Activated CD4-positive, CD25-positive, alpha-beta regulatory T cell treated with anti-CD3 and anti-CD28 coated beads, Interleukin-2, amount 50 U/mL, for 24 hours (primary cell): ENCODE data around the gene TMA7B.
A peak's percentile ranks its signal among the peaks of the same experiment; 100 is the strongest.

ENCODE experiments used
- ATAC-seq, 2 donors: fragments of 150-1000 bp; cut with Tn5 transposase; one replicate each; pipeline ENCODE4 v1.10.0; 2021; ENCODE audit warnings: mild to moderate bottlenecking in 1 of 2, moderate library complexity in 1 of 2

Gene TMA7B

DNA sequence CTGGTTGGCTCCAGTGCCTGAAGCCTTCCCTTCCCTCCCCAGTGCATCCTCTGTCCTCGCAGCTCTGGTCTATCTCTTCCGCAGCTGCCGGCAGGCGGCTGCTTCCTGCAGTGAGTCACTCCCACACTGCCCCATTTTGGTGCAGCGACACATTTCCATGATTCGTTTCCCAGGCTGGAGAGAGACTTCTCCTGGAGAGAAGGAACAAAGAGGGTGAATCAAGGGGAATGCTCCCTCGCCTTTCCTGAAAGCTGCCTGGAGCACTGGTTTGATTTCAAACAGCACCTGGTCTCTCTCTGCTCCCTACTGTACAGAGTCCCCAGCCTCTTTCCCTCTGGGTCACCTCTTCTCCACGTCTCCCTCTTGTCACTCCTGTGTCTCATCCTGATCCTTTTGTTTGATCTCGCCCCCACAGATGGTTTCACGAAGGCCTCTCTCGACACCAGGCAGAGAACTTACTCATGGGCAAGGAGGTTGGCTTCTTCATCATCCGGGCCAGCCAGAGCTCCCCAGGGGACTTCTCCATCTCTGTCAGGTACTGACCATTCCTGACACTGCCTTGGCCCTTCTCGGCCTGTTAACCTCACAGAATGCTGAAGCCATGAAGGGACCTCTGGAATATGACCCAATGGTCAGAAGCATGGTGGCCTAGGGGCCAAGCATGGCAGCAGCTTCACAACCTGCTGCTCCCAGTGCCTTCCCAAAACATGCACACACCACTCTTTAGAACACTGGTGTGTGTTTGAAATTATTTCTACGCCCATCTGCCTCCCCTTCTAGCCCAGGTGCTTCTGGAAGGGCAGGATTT lies at the start of gene TMA7B:
TMA7B (plus strand) TSS at position 758 of the 808 bp plus-strand sequence. CDS start 3,978 bp downstream, outside the sequence.
- no peak for ATAC-seq

DNA sequence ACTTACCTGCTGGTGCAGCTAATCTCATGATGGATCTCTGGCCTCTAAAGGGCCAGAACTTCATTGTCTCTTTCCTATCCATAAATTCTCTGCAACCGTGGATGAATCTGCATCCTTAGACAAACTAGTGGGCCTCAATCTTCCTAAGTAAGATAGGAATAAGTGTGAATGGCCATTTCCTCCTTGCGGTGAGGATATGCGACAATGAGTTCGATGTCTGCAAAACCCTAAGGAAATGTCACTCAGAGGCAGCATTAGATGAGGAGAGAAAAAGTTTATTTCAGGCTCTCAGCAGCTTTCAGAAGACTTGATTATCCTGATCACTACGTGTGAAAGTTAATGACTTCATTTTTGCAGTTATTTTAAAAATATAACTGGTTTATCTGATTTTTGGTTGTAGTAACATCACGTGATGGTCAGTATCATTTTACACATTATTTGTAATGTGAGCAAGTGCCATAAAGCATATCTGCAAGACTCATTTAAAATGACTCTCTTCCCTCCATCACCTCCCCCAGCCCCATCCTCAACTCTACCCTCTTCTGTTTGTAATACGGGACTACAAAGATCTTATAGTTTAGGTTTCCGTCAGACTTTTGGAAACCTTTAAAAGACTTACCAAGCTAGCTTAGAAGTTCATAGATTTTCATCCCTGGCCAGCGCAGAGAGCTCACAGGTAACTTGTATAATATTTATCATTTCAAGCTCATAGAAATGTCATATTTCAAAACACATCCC lies 49.2 kb upstream of the TMA7B start:
- ATAC-seq = no peak

DNA sequence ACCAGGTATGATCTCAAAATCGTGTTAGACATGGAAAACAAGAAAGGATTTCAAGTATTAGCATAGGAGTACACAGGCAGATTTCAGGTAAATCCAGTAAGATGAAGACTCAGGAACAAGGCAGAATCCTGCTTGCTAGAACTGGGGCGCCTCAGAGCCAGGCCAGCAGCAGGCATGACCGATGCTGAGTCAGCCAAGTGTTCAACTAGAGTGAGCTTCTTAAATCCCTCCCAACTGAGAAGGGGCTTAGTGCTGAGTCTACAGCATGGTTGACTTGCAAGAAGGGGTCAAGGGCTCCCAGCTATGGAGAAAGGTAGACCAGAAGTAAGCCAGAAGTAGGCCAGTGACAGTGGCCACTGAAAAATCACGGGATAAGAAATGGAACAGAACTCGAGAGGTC lies 46.9 kb upstream of the TMA7B start:
- no peak for ATAC-seq

DNA sequence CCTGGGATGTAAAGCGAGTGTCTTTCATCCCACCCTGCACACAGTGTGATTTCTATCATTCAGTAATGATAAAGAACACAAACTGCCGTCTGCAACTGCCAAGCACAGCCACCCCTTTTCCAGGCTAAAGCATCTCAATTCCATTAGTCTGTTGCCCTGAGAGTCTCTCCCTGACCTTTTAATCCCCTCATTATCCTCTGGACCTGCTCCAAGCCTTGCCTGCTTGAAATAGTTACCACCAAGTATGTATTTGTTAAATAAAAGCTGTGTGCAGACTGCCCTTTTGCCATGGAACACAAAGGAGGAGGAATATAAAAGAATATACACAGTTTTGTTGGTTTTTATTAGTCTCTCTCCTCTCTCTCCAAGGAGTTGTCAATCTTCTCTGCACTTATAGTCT lies 46.3 kb upstream of the TMA7B start:
- ATAC-seq = no peak

DNA sequence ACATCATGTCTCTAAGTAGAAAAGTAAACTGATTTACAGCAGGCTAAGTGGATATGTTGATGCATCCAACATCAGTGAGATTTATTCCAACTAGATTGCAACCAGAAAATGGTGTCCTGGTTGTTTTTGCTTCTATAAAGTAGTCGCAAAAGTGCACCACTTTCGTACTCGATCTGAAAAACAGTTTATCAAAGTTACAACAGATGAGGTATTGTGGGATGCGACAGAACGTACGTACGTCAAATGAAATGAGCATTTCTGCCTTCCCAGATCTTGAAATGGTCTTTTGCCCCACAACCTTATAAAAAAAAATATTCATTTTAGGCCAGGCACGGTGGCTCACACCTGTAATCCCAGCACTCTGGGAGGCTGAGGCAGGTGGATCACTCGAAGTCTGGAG lies 45.6 kb upstream of the TMA7B start:
- ATAC-seq = no peak

DNA sequence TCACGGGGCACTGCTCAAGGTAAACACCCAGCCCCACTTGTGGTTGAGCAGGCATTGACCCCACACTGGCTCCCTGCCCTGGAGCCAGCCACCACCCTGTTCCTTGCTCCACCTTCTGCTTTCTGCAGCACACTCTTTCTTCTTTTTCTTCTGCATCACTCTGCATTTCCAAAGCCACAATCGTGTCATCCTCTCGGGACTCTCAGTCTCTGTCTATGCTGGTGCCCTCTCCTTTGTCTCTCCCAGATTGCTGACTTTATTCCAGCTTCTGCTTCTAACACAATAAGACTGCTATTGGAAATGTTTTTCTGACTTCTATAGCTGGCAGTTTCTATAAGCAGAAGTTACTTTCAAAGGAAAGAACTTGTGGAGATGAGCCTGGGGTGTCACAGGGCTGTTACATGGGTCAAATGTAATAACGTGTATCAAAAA lies 44.9 kb upstream of the TMA7B start:
- no peak for ATAC-seq

DNA sequence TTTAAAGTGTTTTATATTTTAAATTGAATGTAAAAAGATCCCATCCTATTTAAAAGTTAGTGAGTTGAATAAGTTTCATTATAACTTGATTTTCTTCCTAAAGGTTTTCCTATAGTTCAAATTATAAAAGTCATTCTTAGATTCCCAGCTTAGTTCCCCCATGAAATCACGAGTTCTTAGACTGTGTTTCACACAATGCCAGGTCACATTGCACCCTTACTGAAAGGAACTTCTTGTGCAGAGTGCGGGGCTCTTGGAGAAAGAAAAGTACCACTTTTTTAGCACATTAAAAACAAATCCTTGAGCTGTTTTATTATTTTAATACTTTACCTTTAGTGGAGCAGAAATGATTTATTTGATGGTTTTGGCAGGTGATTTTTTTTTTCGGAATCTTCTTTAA lies 43.7 kb upstream of the TMA7B start:
- no peak for ATAC-seq

DNA sequence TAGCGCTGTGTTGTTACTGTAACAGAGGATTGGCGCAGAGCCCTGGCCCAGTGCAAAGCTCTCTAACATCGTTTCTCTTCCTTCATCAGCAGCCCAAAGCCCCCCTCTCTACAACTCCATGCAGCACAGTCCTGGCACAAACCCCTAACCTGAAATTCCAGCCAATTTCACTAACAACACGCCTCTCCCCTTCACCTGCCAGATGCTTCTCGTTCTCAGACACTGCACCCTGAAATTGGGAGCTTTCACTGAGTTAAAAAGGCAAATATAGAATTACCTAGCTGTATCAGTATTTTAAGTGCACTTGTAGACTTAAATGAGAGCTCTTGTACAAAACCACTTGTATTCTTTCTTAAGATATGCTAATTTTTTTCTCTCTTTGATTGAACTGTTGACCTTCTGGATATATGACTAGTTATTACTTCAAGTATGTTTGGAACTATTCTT lies 43.0 kb upstream of the TMA7B start:
- no peak for ATAC-seq

DNA sequence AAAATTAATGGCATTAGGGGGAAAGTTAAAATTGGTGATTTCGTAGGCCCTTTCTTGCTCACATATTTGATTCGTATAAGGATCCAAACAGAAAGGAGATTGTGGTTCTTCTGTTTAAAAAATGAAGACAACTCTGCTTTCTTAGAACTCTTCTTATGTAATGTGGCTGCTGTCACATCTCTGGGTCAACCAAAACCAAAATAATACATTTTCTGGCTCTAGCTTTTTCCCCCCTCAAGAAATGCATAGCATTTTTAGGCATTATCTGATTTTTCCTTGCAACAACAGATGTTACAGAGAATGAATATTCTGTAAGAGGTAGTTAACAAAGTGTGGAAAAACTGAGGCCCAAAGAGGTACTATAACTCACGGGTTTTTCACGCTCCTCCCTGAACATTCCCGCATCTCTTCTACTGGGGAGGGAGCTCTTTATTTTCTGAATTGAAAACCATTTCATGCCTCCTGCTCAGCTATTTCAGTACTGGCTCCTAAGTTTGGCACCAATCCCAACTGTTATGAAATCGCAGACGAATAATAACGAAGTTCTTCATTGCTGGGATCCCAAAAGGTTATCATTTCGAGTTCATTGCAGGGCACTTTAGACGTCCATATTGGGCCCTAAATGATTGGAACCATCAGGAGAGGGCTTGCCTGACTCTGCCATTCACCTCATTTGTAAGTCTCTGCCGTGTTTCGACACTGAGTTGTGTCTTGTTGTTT lies 42.3 kb upstream of the TMA7B start:
- ATAC-seq = peak in 1 of 2 donors; percentile 9

DNA sequence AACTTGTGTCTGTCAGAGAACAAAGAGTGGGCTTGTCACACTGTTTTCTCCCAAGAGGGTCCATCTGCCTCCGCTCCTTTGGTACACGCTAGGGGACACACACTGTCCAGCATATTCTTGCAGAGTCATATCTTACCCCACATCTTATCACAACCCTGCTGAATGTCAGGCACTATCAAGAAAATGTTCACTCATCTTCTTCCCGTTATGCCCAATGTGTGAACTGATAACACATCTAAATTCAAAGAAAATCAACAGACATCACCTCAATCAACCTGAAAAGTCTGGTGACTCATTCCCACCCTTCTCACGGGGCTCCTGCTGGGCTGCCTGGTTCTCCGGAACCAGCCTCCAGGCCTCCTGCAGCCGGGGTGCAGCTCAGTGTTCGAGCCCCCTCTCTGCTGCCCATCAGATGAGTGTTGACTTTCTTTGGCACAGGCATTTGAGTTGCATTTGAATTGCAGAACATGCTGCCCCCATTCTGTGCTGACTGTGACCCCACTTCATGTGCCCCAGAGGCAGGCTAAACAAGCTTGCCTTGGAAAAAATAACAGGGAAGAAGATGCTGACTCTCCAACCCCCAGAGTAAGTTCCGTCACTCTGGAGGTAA lies 40.0 kb upstream of the TMA7B start:
- ATAC-seq = peak; percentile 83 to 85

DNA sequence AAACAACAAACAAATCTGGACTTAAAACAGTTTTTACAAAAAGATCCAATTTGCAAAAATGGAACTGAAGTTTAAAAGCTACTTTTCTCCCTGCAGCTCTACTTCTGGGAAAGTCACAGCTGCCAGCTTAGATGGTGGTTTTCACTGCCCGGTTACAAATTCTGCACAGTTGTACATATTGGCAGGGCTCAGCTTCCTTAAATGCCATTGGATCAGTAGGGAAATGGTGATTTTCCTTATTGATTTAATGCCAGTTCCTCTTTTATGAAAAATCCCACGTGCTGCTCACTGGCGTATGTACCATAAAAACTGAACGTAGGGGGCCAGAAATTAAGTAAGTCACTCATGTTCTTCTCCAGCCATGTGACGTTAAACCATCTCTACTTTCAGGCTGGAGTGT lies 36.5 kb upstream of the TMA7B start:
- no peak for ATAC-seq

DNA sequence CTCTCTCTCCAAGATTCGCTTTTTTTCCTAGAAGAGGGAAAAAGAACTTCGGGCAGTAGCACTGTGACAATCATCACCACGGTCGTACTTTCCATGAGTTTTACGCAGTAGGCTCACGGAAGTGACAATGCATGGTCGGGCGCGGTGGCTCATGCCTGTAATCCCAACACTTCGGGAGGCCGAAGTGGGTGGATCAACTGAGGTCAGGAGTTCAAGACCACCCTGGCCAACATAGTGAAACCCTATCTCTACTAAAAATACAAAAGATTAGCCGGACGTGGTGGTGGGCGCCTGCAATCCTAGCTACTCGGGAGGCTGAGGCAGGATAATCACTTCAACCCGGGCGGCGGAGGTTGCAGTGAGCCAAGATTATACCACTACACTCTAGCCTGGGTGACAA lies 35.9 kb upstream of the TMA7B start:
- ATAC-seq = no peak

DNA sequence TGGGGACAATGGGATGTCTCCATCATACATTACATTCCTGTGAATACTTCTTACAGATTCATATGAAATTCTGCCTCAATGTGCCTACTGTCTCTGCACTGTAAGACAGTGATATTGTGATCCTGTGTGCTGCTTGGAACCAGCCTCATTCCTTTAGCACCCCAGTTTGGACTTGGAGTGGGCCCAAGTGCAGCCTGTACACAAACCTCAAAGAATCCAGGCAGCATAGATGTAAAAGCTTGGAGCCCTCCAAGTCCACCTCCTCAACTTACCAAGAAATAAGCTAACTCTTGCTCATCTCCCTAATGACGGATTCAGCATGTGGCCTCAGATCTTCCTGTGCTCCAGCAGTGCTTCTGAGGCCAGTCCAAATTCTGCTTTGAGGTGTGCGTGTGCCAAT lies 34.9 kb upstream of the TMA7B start:
- no peak for ATAC-seq

DNA sequence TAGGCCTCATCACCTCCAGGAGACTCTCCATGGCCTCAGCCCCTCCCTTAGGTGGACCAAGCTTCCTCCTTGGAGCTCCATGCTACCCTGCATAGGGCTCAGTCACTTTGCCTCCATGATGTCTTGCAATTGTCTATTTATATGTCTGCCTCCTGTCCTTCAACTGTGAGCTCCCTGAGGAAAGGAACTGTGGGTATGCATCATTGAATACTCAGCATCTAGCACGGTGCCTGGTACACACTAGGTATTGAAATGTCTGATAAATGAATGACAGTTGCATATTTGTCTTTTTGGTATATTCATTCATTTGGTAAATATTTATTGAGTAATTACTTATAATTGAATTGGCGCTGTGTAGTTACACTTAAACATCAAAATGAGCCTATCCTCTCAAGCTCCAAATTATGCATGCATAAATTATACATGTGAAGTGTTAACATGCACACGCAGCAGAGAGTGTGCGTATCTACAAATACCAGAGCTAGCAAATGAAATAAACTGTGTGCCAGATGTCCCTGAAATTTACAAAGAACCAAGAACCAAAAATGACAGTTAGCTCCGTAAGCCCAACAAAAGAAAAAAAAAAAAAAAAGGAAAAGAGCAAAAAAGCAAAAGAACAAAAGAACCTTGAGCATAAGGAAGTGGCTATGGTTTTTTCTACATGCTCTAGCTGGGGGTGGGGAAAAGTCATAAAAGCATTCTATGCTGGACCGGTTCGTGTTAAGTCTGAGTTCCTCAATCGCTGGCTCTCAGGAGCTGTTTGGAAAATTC lies 34.1 kb upstream of the TMA7B start:
- ATAC-seq = peak; percentile 22 to 37

DNA sequence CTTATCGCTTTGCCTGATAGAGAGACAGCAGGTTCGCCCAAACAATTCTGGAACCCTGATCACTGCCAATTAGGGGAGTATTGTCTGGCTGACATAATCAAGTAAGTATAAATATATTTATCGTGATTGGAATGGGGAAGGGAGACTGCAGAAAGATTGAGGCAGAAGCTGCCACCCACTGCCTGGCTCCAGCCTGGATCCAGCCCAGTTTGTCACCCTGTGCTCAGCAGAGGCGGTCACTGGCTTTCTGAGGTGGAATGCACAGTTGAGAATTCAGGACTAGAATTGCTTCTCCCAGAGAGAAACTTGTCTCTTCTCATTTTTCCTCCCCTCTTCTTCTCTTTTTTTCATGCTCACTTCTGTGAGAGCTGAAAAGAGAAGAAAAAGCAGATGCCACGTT lies 33.4 kb upstream of the TMA7B start:
- no peak for ATAC-seq

DNA sequence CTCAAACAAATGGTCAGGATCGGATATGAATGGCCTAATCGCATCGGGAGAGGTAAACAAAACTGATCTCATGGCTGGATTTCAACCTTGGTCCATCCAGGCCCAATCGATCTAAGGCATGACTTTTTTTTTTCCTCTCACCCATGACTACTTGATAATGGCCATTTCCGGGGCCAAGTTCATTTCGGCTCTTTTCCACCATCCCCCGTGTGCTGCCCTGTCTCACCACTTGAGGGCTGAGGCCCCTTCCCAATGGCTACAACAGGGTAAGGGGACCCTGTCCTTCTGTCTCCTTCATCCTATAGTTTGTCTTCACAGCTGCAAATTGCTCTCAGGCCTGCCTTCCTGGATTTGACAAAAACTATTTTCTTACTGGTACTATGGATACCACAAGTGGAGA lies 32.7 kb upstream of the TMA7B start:
- ATAC-seq = peak in 1 of 2 donors; percentile 33

DNA sequence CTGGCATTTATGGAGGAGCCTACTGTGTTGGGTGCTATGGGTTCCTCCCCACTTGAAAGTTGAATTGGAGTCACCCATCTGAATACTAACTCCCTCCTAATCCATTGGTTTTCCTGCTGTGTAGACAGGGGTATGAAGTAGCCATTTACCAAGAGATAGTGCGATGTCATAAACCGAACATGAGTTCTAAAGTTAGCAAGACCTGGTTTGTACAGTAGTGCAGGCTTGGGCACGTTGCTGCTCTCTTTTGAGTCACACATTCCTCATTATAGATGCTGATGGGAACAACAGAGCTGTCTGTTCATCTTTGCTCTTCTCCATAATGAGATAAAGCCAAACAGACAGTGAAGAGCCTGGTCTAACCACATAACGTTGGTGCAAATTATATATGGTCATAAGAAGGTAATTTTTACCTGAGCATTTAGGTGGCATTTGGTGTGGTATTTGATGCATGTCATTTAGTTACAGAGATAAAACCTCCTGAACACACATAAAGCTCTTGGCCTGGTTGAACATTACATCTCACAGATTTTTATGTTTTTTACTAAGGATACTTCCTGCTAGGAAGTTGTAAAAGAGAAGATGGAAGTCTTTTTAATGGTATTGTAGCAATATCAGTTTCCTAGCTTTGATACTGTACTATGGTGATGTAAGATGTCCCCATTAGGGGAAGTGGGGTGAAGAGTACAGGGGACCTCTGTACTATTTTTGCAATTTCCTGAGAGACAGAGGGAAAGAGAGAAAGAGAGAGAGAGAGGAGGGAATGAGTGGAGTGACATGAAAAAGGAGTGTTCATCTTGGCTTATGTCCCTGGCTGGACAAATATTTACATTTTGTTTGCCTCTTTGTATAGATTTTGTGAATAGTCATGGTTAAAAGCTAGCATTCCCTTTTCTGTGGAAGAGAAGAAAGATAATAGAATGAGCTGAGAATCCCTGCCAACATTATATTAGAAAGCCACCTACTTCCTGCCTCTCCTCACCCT lies 31.4 kb upstream of the TMA7B start:
- ATAC-seq = peak; percentile 38 to 40

DNA sequence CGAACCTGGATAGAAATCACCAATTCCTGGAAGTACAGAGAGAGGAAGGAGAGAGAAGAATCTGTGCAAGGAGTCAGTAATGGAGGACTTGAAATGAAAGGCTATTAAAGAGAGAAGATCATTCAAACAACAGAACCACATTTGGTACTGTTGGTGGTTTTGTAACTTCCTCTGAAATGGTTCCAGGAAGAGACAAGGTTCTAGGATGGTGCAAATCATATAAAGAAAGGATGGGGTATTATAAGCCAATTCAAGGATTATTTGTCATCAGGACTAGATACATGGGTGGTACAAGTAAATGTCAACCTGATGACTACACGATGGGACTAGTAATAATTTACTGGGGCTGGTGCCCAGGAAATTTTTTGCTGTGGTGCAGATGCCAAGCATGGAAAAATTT lies 28.9 kb upstream of the TMA7B start:
- peak; percentile 33 to 39 for ATAC-seq

DNA sequence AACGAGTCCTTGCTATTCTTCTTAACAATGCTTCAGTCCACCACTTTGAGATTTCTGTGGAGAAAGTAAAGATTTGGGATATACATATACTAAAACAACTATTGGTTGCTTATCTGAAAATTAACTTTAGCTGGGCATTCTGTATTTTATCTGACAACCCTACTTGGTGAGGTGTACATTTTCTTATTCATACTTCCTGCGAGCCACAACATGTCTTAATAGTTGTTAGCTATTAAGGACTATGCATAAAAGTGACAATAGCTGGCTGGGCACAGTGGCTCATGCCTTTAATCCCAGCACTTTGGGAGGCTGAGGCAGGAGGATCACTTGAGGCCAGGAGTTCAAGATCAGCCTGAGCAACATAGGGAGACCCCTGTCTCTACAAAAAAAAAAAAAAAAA lies 28.0 kb upstream of the TMA7B start:
- no peak for ATAC-seq

DNA sequence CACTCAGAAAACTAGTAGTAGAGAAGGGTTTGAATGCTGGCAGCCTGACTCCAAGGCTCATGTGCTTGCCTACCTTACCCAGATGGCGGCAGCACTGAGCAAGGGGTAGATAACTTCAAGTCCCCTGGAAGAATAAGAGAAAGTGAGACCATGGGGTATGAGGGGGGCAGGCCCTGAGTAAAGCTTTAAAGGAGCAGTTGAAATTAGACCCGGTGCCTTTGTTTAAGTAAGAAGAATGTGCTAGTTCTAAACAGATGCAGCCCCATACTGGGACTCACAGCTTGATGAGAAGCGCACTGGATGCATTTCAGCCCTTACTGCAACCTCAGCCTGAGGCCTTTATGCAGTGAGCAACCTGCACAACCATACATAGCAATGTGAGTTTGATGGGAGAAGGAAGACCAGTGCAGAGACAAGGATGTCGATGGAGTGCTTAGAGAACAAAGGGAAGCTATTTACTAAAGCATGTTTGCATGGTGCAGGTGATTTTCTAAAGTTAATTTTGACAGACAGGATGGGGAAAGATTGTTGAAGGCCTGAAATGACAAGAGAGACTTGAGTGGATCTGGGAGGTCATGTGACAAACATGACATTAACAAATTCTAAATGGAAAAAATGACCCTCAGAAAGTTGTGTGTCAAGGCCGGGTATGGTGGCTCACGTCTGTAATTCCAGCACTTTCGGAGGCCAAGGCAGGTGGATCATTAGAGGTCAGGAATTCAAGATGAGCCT lies 27.1 kb upstream of the TMA7B start:
- peak in 1 of 2 donors; percentile 20 for ATAC-seq
